ENCODE data around the gene NPY4R2. TPM values are rescaled to one million over a fixed set of nuclear protein-coding genes. Genes with fewer than 3 reads are reported as not detected.
"Not testable (repeated sequence)": the region's sequence is repeated elsewhere in the genome, so short reads cannot be mapped to it uniquely, and the experiment has no call there.

Gene NPY4R2
- total and polyA plus RNA-seq, 10 donors, result not detected

DNA sequence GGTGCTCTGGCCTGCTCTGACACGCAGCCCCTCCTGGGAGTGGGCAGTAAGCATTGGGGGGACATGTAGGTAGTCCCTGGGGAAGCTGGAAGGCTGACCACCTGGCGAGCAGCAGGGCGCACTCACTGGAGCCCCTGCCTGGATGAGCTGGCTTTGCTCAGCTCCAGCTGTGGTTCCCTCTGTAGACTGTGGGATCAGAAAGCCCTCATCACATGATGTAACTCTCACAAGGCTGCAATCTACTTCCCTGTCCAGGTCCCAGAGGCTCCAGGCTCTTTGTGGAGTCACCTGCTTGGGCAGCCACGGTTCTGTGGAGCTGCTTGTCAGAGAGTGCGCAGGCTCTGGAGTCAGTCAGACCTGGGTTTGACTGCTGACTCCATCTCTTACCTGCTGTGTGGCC lies 44.3 kb downstream of the NPY4R2 start:
- H3K9me3 ChIP-seq; H3K27me3 ChIP-seq (replicated peaks in 1 of 7); H3K36me3 ChIP-seq; DNase-seq; H3K27ac ChIP-seq; intact Hi-C loops (cut with DNase I; ENCODE audit: low total_unique reads); H3K4me1 ChIP-seq; H3K4me3 ChIP-seq: not testable (repeated sequence)
- no CpG with 5 or more reads among the region's 5 CpGs for WGBS, 5 donors

- H3K36me3 ChIP-seq; H3K27me3 ChIP-seq (replicated peaks in 1 of 7); H3K27ac ChIP-seq; H3K9me3 ChIP-seq; H3K4me1 ChIP-seq; intact Hi-C loops (cut with DNase I; ENCODE audit: low total_unique reads); H3K4me3 ChIP-seq; DNase-seq: not testable (repeated sequence)
- 26 to 47% (median 42%) methylated on average over 5 of the region's 14 CpGs; no CpG with 5 or more reads in 1 of the 5 donors for WGBS, 5 donors
Observed at GRCh38 chr10:47964280-47965063, 46.0 kb downstream of the NPY4R2 start.

DNA sequence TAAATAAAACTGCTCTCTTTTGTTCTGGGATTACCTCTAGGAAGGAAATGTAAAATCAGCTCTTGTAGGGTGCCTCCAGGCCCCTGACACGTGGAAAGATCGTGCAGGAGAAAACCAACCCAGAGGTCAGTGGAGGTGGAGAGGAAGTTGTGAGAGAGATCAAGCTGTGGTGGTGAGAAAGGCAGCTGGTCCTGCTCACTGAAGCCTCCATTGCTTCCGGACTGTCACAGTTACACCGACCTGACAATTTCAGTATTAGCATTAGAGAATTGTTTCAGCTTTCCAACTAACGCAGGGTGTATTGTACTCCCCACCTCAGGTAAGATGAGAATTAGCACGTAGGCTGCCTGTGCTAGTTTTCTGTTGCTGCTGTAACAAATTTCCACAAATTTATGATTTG lies 50.5 kb downstream of the NPY4R2 start:
- H3K27me3 ChIP-seq (replicated peaks in 1 of 7); H3K9me3 ChIP-seq; intact Hi-C loops (cut with DNase I; ENCODE audit: low total_unique reads); DNase-seq; H3K4me3 ChIP-seq; H3K4me1 ChIP-seq; H3K36me3 ChIP-seq; H3K27ac ChIP-seq: not testable (repeated sequence)
- 69 to 93% (median 78%) methylated on average over 4 to 5 of the region's 6 CpGs for WGBS, 5 donors

GRCh38 chr10:47970047-47970446 lies 51.6 kb downstream of the NPY4R2 start:
- H3K27me3 ChIP-seq (replicated peaks in 1 of 7); DNase-seq; H3K27ac ChIP-seq; intact Hi-C loops (cut with DNase I; ENCODE audit: low total_unique reads); H3K4me3 ChIP-seq; H3K4me1 ChIP-seq; H3K9me3 ChIP-seq; H3K36me3 ChIP-seq: not testable (repeated sequence)
- WGBS, 5 donors, result 77 to 92% (median 86%) methylated on average over 2 to 3 of the region's 3 CpGs

GRCh38 chr10:47971598-47971997 lies 53.1 kb downstream of the NPY4R2 start:
- H3K36me3 ChIP-seq; H3K4me3 ChIP-seq; H3K27me3 ChIP-seq (replicated peaks in 1 of 7); H3K9me3 ChIP-seq; H3K4me1 ChIP-seq; intact Hi-C loops (cut with DNase I; ENCODE audit: low total_unique reads); DNase-seq; H3K27ac ChIP-seq: not testable (repeated sequence)
- WGBS, 5 donors, result no CpG with 5 or more reads among the region's 5 CpGs

DNA sequence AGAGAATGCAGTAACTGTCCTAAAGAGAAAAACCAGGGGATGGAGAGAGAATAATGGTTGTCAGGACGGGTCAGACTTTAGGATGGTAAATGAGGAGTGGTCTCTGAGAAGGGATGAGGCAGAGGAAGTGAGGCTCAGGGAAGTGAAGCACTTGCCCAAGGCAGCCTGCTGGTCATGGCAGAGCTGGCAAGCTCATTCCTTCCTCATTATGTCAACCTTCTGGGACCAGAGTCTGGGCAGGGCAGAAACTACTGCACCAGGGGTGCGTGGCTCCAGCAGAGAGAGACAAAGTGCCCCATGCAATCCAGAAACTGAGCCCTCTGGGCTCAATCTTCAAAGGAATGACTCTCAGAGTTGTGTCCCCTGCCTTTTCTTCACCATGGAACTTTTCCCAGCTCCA lies 53.6 kb downstream of the NPY4R2 start:
- DNase-seq; H3K27ac ChIP-seq; H3K36me3 ChIP-seq; H3K4me1 ChIP-seq; H3K4me3 ChIP-seq; intact Hi-C loops (cut with DNase I; ENCODE audit: low total_unique reads); H3K9me3 ChIP-seq; H3K27me3 ChIP-seq (replicated peaks in 1 of 7): not testable (repeated sequence)
- 83% methylated on average over 1 of the region's 2 CpGs; no CpG with 5 or more reads in 4 of the 5 donors for WGBS, 5 donors

Other genes with a start within 250 kb of the NPY4R2 start
- gene SYT15B, start 155.1 kb upstream of the NPY4R2 start, total RNA-seq, result 1 to 10 TPM in 6 of 7 donors, under 1 TPM in 1; 0.26 to 2.2 (median 1.6) TPM
- gene SYT15B, start 155.1 kb upstream of the NPY4R2 start, polyA plus RNA-seq, result under 1 TPM; 0.04 to 0.36 (median 0.06) TPM
- not detected for gene FAM25C, start 81.1 kb downstream of the NPY4R2 start, total RNA-seq
- gene FAM25C, start 81.1 kb downstream of the NPY4R2 start, polyA plus RNA-seq, result not detected

Data from spleen (tissue), 11 donors.